T-helper 2 cell treated with Interferon-gamma antibody and Interleukin-4, amounts not matched to agents 5 μg/mL and 100 μg/mL, for 36 hours (primary cell): Measurements from ENCODE around the gene KIRREL3.

Source experiments
- DNase-seq: peaks from one replicate; pipeline ENCODE4 v3.0.0; 2021; ENCODE audit warnings: low spot score
- H3K27ac Mint-ChIP-seq: one replicate; pipeline ENCODE4 v1.8.0; 2021; ENCODE audit warnings: mild to moderate bottlenecking, mixed read lengths
- H3K27me3 Mint-ChIP-seq: one replicate; pipeline ENCODE4 v1.8.0; 2021; ENCODE audit warnings: low read depth, mixed read lengths
- H3K36me3 Mint-ChIP-seq: one replicate; pipeline ENCODE4 v1.8.0; 2021; ENCODE audit warnings: low read depth, mixed read lengths
- H3K4me1 Mint-ChIP-seq: one replicate; pipeline ENCODE4 v1.8.0; 2021; ENCODE audit warnings: low read depth, mixed read lengths
- H3K4me3 Mint-ChIP-seq: one replicate; pipeline ENCODE4 v1.8.0; 2022; ENCODE audit warnings: mild to moderate bottlenecking, moderate library complexity, mixed read lengths
- H3K9me3 Mint-ChIP-seq: one replicate; pipeline ENCODE4 v1.8.0; 2021; ENCODE audit warnings: mixed read lengths

Gene KIRREL3

DNA sequence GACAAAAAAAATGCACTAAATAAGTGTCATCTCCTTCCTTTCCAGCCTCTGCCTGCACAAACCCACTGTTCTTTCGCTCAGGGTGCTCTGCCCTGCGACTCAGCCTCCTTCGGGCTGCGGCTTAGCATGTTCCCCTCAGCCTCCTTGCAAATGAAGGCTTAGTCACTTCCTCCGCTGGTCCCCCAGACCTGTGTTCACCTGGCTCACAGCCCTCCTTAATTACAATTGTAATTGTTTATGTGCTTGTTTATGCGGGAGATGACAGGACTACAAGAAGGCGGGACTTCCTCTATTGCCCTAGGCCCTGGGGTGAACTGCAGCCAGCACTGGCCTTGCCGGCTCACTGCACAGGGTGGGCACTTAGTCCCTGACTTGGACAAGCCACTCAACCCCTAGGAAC is 303.6 kb downstream of the KIRREL3 start:
- Mint-ChIP-seq H3K27me3 (no peaks in the 10 kb centered on the region), H3K4me1 (no peaks in the 10 kb centered on the region), H3K27ac (no peak overlapping the region), H3K9me3 (no peaks in the 10 kb centered on the region), H3K36me3 (no peaks in the 10 kb centered on the region), H3K4me3 (no peak overlapping the region)
- no peak for DNase-seq

DNA sequence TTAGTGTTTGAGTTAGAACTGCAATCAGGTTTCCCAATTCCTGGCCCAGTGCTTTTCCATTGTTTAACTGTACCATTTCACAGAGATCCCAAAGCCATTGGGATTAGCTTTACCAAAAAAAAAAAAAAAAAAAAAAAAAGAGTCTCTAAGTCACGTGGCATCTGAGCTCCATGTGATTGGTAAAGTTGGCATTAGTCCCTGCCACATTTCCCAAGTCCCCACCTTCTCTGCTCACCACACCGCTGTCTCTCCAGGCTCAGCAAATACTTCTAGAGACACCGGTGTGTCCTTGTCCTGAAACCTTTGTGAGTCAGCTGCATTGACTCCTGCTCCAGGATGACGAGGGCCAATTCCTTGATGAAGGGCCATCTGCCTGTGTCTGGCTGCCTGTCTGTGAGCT is 305.3 kb downstream of the KIRREL3 start:
- H3K27ac Mint-ChIP-seq = no peak overlapping the region
- no peaks in the 10 kb centered on the region for H3K4me1 Mint-ChIP-seq
- no peaks in the 10 kb centered on the region for H3K27me3 Mint-ChIP-seq
- H3K36me3 Mint-ChIP-seq = no peaks in the 10 kb centered on the region
- no peak overlapping the region for H3K4me3 Mint-ChIP-seq
- no peaks in the 10 kb centered on the region for H3K9me3 Mint-ChIP-seq
- DNase-seq = no peak

DNA sequence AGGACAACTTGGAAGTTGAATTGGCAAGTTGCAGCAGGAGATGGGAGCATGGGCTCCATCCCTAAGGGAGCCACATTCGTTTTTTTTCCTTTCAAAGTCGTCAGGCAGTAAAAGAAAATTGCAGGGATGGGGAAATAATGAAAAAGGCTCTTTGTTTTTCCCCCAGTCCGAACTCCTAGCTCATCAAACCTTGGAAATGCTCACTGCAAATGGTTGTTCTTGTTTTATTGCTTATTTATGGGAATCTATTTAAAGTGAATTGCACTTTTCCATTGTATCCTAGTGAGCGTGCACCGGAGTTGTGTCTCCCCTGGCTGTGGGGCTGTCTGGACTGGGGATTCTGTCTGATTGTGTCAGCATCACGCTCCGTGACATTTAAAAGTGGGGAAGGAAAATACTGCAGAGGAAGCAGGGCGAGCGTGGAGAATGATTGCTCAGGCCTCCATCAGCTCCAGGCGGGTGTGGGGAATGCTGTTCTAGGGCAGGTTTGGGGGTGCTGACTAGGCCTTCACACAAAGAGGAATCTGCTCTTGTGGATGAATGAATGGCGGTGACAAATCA is 306.4 kb downstream of the KIRREL3 start:
- no peaks in the 10 kb centered on the region for H3K27me3 Mint-ChIP-seq
- H3K27ac Mint-ChIP-seq = no peak overlapping the region
- no peaks in the 10 kb centered on the region for H3K9me3 Mint-ChIP-seq
- H3K4me1 Mint-ChIP-seq = no peaks in the 10 kb centered on the region
- H3K36me3 Mint-ChIP-seq = no peaks in the 10 kb centered on the region
- no peak overlapping the region for H3K4me3 Mint-ChIP-seq
- no peak for DNase-seq

DNA sequence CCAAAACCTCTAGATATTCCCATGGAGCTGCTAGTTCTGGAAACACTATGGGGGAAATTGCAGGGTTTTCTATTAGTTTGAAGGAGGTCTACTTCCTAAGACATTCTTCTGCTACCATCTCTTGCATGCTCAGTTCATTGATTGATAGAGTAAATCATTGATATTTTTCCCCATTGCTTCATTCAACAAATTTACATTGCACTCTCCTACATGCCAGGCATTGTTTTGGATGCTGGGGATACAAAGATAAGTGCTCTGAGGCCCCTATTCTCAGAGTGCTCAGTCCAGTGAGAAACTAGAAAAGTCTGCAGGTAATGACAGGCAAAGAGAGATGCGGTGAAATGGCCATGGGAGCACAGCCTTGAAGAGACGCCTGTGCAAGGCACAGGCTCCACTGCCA is 313.1 kb downstream of the KIRREL3 start:
- H3K4me3 Mint-ChIP-seq = no peak overlapping the region
- no peaks in the 10 kb centered on the region for H3K36me3 Mint-ChIP-seq
- DNase-seq = no peak
- no peaks in the 10 kb centered on the region for H3K9me3 Mint-ChIP-seq
- H3K4me1 Mint-ChIP-seq = no peaks in the 10 kb centered on the region
- H3K27me3 Mint-ChIP-seq = no peaks in the 10 kb centered on the region
- no peak overlapping the region for H3K27ac Mint-ChIP-seq

DNA sequence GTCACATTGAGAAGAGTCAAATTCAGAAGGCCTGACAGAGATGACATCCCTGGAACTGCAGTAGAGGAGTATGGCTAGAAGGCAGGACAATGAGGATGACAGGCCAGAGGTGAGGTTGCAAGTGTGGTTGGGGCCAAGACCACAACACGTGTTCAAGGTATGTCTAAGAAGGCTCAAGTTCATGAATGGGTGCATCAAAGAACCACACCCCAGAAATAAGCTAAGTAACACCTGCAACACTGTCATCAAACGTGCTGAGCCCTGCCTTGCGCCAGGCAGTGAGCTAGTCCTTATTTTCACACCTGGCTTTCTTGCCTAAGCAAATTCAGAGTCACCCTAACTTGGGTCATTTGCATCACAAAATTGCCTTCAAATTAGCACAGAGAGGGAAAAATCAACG is 313.6 kb downstream of the KIRREL3 start:
- Mint-ChIP-seq H3K9me3 (no peaks in the 10 kb centered on the region), H3K4me3 (no peak overlapping the region), H3K27ac (no peak overlapping the region), H3K4me1 (no peaks in the 10 kb centered on the region), H3K27me3 (no peaks in the 10 kb centered on the region), H3K36me3 (no peaks in the 10 kb centered on the region)
- DNase-seq = no peak

DNA sequence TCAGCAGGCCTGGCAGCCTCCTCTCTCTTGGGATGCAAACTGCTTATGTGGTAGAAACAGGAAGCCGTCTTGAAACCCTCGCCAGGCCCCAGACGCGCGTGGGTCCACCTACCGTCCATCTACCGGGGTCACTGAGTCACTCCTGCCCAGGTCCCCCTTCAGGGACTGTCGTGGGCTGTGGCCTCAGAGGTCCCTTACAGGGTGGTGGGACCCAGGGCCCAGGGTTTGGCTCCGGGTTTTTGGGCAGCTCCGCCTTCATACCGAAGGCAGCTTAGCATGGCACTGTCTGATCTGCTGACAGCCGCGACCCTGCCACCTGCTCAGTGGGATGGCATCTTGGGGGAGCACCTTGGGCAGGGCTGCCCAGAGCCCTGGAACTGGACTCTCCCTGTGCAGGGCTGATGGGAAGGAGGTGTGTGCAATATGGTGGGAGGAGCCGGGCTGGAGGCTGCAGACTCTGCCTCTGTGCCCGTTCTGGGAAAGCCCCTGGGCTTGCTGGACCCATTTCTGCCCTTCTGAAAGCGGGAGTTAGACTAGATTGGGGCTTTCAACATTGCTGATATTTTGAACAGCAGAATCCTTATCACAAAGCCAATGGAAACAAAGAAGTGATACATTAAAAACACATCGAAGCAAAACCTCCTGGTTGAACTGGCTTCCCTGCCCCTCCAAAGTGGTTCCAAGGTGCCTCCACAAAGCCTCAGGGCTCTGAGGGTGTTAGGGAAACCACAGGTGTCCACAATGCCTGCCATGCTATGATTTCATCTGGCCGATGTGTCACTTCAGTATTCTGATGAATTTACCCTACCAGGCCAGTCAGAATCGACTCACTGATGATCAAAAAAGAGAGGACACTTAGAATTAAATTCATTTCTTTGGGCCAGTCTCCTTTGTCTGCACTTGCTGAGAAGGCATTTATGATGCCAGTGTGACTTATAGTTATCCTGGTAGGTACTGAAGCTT is 316.5 kb downstream of the KIRREL3 start:
- Mint-ChIP-seq H3K27ac (no peak overlapping the region), H3K4me1 (no peaks in the 10 kb centered on the region), H3K4me3 (no peak overlapping the region), H3K36me3 (no peaks in the 10 kb centered on the region), H3K9me3 (no peaks in the 10 kb centered on the region), H3K27me3 (no peaks in the 10 kb centered on the region)
- no peak for DNase-seq

DNA sequence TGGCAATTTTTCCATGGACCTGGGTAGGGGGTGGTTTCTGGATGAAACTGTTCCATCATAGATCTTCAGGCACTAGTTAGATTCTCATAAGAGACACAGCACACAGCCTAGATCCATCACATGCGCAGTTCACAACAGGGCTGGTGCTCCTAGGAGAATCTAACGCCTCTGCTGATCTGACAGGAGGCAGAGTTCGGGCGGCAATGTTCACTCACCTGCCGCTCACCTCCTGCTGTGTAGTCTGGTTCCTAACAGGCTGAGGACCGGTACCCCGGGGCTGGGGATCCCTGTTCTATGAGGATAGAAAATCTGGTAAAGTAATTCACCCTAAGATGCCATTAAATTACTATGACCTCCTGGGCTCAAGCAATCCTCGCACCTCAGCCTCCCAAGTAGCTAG is 318.0 kb downstream of the KIRREL3 start:
- no peak for DNase-seq
- Mint-ChIP-seq H3K27me3 (no peaks in the 10 kb centered on the region), H3K4me3 (no peak overlapping the region), H3K27ac (no peak overlapping the region), H3K36me3 (no peaks in the 10 kb centered on the region), H3K4me1 (no peaks in the 10 kb centered on the region), H3K9me3 (no peaks in the 10 kb centered on the region)

DNA sequence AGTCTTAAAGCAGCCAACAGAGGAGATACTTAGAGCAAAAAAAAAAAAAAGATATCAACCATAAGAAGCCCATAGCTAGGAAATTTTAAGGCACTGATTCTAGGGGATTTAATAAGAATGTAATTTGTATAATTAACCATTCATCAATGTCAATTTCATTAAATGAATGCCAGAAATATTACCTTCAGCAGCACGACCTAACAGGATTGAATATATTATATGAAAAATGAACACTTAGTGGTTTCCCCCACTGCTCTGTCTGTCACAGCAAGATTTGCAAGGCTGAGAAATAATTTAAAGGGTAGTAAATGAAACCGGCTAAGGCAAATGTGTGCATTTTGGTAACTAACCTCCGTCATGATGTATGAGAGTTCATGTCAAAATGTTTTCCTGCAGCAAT is 319.9 kb downstream of the KIRREL3 start:
- DNase-seq = no peak
- Mint-ChIP-seq H3K9me3 (no peaks in the 10 kb centered on the region), H3K36me3 (no peaks in the 10 kb centered on the region), H3K27ac (no peak overlapping the region), H3K4me3 (no peak overlapping the region), H3K27me3 (peaks cover 2% of the 10 kb centered on the region), H3K4me1 (no peaks in the 10 kb centered on the region)

DNA sequence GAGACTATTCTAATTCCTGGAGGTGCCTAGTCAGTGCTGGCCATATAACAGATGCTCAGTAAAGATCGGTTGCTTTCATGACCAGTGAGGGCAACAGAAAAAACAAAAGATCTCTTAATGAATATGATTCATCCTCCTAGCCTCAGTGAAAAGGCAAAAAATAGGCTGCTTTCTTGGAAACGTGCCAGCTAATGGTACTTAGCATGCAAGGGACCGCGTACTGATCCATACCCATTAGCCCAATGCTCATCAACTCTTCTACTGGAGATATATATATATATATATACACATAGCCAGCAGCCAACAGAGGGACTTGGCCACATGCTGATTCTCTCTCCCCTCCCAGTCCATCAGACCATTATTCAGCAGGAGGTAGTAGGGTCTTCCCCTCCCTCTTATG is 320.4 kb downstream of the KIRREL3 start:
- Mint-ChIP-seq H3K4me1 (no peaks in the 10 kb centered on the region), H3K27ac (no peak overlapping the region), H3K36me3 (no peaks in the 10 kb centered on the region), H3K27me3 (peaks cover 2% of the 10 kb centered on the region), H3K9me3 (no peaks in the 10 kb centered on the region), H3K4me3 (no peak overlapping the region)
- no peak for DNase-seq

DNA sequence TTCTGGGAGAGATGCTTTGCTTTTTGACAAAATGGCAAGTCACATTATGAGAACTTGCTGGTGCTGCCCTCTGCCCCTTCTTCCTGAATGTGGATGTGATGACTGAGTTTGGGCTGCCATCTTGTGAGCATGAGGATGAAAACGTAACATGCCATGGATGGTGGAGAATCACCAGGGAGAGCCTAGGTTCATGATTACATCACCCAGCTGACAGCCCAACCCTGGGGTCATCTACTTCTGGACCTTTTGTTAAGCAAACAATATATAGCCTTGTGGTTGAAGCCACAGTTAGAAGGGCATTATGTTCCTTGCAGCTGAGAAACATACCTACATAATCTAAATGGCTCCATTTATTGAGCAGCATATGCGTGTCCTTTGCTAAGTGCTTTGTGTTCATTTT is 321.5 kb downstream of the KIRREL3 start:
- Mint-ChIP-seq H3K36me3 (no peaks in the 10 kb centered on the region), H3K9me3 (no peaks in the 10 kb centered on the region), H3K4me1 (no peaks in the 10 kb centered on the region), H3K27ac (no peak overlapping the region), H3K27me3 (peaks cover 2% of the 10 kb centered on the region), H3K4me3 (no peak overlapping the region)
- no peak for DNase-seq

DNA sequence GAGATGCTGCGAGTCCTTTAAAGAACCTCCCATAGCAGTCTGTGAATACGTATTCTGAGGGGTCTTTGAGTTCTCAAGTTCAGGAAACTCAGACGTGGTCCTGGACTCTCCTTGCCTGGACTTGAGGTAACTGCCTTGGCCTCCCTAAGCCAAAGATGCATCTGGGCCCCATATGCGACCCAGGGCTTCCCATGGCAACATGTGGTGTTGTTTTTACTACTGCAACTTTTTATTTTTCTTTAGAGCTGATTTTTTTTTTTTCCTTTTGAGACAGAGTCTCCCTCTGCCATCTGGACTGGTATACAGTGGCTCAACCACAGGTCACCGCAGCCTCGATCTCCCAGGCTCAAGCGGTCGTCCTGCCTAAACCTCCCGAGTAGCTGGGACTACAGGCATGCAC is 324.0 kb downstream of the KIRREL3 start:
- peaks cover 2% of the 10 kb centered on the region for H3K27me3 Mint-ChIP-seq

DNA sequence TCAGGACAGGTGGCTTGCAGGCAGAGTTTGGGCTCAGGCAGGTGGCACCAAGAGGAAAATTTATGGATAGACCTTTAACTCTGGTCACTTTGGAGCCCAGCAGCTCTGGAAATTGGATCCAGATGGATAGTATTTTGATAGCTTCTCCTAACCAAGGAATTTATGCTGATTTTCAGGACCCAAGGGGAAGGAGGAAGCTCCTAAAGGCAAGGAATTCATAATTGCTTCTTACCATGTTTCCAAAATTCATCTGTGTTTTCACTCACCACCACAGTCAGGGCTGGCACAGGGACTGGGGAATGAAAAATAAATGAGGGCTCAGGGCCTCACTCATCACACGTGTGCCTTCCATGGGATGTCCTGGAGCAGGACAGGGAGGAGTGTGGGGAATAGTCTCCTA is 327.3 kb downstream of the KIRREL3 start:
- H3K36me3 Mint-ChIP-seq = no peaks in the 10 kb centered on the region
- H3K4me3 Mint-ChIP-seq = no peak overlapping the region
- no peak for DNase-seq
- H3K4me1 Mint-ChIP-seq = no peaks in the 10 kb centered on the region
- peaks cover 13% of the 10 kb centered on the region for H3K27me3 Mint-ChIP-seq
- H3K9me3 Mint-ChIP-seq = no peaks in the 10 kb centered on the region
- H3K27ac Mint-ChIP-seq = no peak overlapping the region

More for the DNA sequence above, 324.0 kb downstream of the KIRREL3 start:
- H3K4me1 Mint-ChIP-seq = no peaks in the 10 kb centered on the region
- no peak overlapping the region for H3K4me3 Mint-ChIP-seq
- no peaks in the 10 kb centered on the region for H3K9me3 Mint-ChIP-seq
- no peak for DNase-seq
- no peak overlapping the region for H3K27ac Mint-ChIP-seq
- H3K36me3 Mint-ChIP-seq = no peaks in the 10 kb centered on the region

DNA sequence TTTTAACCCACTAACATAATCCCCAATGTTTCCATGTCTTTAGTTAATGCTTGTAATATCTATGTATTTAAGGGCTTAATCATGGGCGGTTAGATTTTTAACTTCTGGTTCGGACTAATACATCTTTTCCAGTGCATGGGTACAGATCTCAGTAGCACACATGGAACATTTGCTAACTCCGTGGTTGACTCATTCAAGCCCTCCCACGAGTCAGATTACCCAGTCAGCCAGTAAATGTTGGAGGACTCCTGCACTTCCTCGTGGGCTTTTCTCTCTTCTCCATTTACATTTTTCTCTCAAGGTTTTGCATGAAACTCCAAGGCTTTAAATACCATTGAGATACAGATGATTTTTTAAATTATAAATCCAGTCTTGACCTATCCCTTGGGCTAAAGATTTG is 331.2 kb downstream of the KIRREL3 start:
- no peaks in the 10 kb centered on the region for H3K9me3 Mint-ChIP-seq
- no peaks in the 10 kb centered on the region for H3K36me3 Mint-ChIP-seq
- no peak overlapping the region for H3K4me3 Mint-ChIP-seq
- no peak for DNase-seq
- no peaks in the 10 kb centered on the region for H3K4me1 Mint-ChIP-seq
- no peak overlapping the region for H3K27ac Mint-ChIP-seq
- peaks cover 14% of the 10 kb centered on the region for H3K27me3 Mint-ChIP-seq

DNA sequence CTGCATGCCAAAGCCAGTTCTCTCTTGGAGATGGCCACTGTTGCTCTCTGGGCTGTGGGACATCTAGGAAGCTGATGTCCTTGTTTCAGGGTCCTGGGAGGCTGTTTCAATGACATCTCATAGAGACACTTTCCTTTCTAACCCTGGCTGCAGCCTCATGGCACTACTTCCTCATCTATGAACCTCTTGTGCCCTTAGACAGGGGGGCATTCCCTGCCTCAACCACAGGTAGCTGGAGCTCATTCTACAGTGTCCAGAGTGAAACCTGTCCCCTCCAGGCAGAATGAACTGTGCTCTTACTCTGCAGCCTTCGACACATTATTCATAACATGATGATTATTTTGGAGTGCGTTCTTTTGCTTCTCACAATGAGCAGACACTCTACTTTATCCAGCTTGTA is 335.9 kb downstream of the KIRREL3 start:
- DNase-seq = no peak
- Mint-ChIP-seq H3K9me3 (no peaks in the 10 kb centered on the region), H3K27ac (no peak overlapping the region), H3K36me3 (no peaks in the 10 kb centered on the region), H3K27me3 (peaks cover 6% of the 10 kb centered on the region), H3K4me3 (no peak overlapping the region), H3K4me1 (no peaks in the 10 kb centered on the region)
